DOHH2 (cell line): Measurements from ENCODE around the gene ZSWIM6.

Experiments used
- EZH2phosphoT487 ChIP-seq: fragments of 200-600 bp; sonication (generic); IDR thresholded peaks from 2 replicates; pipeline ENCODE4 v1.6.1; 2017; ENCODE audit warnings: borderline replicate concordance, mild to moderate bottlenecking, antibody characterized with exemption, low read length, moderate library complexity, mixed read lengths
- TF ChIP-seq, protein P1 (sequence below): fragments of 200-600 bp; sonication (generic); IDR thresholded peaks from one replicate; pipeline ENCODE4 v1.5.1; 2014; ENCODE audit warnings: antibody characterized with exemption, mild to moderate bottlenecking, low read depth, low read length; ENCODE audit not compliant: poor library complexity, severe bottlenecking

DNA sequence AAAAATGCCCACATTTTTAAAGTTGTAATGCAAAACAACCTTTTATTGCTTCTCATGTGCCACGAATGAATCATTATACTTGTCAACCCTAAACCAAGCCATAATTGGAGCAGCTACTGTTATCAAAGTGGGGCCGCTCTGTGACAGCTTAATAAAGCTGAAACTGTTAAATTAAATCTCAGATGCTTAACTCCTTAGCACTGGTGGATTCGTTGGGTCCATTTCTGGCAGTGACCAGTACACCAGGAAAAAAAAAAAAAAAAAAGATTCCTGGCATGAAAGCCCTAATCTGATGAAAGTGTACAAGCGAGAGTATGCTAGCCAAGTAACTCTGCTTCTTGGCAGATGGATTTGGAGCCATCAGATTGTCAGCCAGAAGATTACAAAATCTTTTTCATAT lies 164.8 kb downstream of the ZSWIM6 start:
- TF ChIP-seq, protein P1, sequence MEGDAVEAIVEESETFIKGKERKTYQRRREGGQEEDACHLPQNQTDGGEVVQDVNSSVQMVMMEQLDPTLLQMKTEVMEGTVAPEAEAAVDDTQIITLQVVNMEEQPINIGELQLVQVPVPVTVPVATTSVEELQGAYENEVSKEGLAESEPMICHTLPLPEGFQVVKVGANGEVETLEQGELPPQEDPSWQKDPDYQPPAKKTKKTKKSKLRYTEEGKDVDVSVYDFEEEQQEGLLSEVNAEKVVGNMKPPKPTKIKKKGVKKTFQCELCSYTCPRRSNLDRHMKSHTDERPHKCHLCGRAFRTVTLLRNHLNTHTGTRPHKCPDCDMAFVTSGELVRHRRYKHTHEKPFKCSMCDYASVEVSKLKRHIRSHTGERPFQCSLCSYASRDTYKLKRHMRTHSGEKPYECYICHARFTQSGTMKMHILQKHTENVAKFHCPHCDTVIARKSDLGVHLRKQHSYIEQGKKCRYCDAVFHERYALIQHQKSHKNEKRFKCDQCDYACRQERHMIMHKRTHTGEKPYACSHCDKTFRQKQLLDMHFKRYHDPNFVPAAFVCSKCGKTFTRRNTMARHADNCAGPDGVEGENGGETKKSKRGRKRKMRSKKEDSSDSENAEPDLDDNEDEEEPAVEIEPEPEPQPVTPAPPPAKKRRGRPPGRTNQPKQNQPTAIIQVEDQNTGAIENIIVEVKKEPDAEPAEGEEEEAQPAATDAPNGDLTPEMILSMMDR, result no peak
- TF ChIP-seq EZH2phosphoT487, result no peak
